Pancreas (tissue), 10 donors: ENCODE data around the gene ABCA6. TPM values are rescaled to one million over a fixed set of nuclear protein-coding genes. Genes with fewer than 3 reads are reported as not detected.
A peak's percentile ranks its signal among the peaks of the same experiment; 100 is the strongest.

ENCODE experiments used
- ATAC-seq, 4 donors: fragments of 200-7000 bp; cut with Tn5 transposase; one replicate each; pipeline versions ENCODE4 v1.8.0 to v1.9.1; 2020; ENCODE audit warnings: mild to moderate bottlenecking in 4 of 4, moderate library complexity in 4 of 4
- DNase-seq, 6 donors: peaks; one replicate each; pipeline ENCODE4 v3.0.0-alpha.2; 2020
- FAIRE-seq: peaks from 2 replicates; lab custom pipeline; 2012; peaks lifted over from hg19 to GRCh38; lab: Jason Lieb, UNC
- H3K27ac ChIP-seq, 4 donors: fragments of 200-600 bp; sonication (generic); 1 replicate in 3 of 4; 2 replicates in 1 of 4; pipeline versions ENCODE4 v1.5.0 to v1.8.0; 2020
- H3K27me3 ChIP-seq, 4 donors: fragments of 200-600 bp; one replicate each; pipeline ENCODE4 v1.8.0; 2021
- H3K36me3 ChIP-seq, 3 donors: fragments of 200-600 bp; sonication (generic) in 1 of 3; one replicate each; pipeline versions ENCODE4 v1.5.0 to v1.8.0; 2020 to 2021
- H3K4me1 ChIP-seq, 3 donors: fragments of 200-600 bp; one replicate each; pipeline ENCODE4 v1.8.0; 2021
- H3K4me3 ChIP-seq, 4 donors: fragments of 200-600 bp; sonication (generic) in 2 of 4; one replicate each; pipeline versions ENCODE4 v1.5.0 to v1.8.0; 2020 to 2021
- H3K9me3 ChIP-seq, 4 donors: fragments of 200-600 bp; one replicate each; pipeline ENCODE4 v1.8.0; 2021
- CTCF ChIP-seq, 4 donors: fragments of 200-600 bp; sonication (generic) in 3 of 4; IDR thresholded peaks; one replicate each; pipeline versions ENCODE4 v1.5.0 to v1.8.0; 2021; ENCODE audit warnings: antibody characterized with exemption in 4 of 4
- WGBS, 2 donors: extraction: QIAGEN DNeasy Blood & Tissue Kit; methylation state at CpG; one replicate each; pipeline ENCODE4 v1.1.7; 2013; 5-methylcytosine and 5-hydroxymethylcytosine counted together
- intact Hi-C, 3 donors: fragments of 100-400 bp; cut with DNase I; formaldehyde crosslinking; loops; one replicate each; pipeline versions ENCODE4 v1.11.1 to v1.14.2; 2022
- polyA plus RNA-seq, 2 donors: library from polyadenylated mRNA; stranded (reverse); fragments of 200-250 nt; gene quantifications; one replicate each; pipeline ENCODE4 v1.2.3, GENCODE V29; 2013
- total RNA-seq, 6 donors: library from RNA; stranded (reverse); fragmentation: NEBNext Ultra II Directional in 4 of 6; extraction: Animal tissue kit (Norgen Biotek cat#: 25700) in 4 of 6; gene quantifications; one replicate each; pipeline versions ENCODE4 v1.2.1 to v1.2.4, GENCODE V29; 2021 to 2023
- donor health status: healthy with polysubstance abuse.
- donor health status: DM: no; HTN: no; CAD: no; lungs with moderate emphysema.
- donor health status: DM: no; HTN: no; CAD: no.
- donor health status: control.
- donor health status: control.
- donor health status: Bipolar disorder and iron deficiency.
- donor health status: DM: yes; HTN: yes; CAD: no.
- donor health status: DM: no; HTN: no; CAD: no.
- donor health status: DM: no; HTN: no; CAD: no.
- donor health status: DM: yes; HTN: yes; CAD: no.

Gene ABCA6
- total and polyA plus RNA-seq, 8 donors = 0.85 to 11.0 (median 4.1) TPM

GRCh38 chr17:69143683-69144231, 2.1 kb upstream of the ABCA6 start:
- no peak overlapping the region for H3K27ac ChIP-seq
- intact Hi-C loops = no loop called here
- ATAC-seq = no peak
- TF ChIP-seq CTCF (IDR thresholded peaks at IDR 0.05) = no peak
- H3K4me1 ChIP-seq = peaks cover 0 to 13% (median 9%) of the 10 kb centered on the region in 3 donors
- no peaks in the 10 kb centered on the region for H3K9me3 ChIP-seq
- DNase-seq = no peak
- WGBS, 2 donors = 95 to 98% methylated on average over 3 of the region's 3 CpGs
- no peak overlapping the region for H3K4me3 ChIP-seq
- no peaks in the 10 kb centered on the region for H3K27me3 ChIP-seq
- no peaks in the 10 kb centered on the region for H3K36me3 ChIP-seq
- FAIRE-seq = no peak

- no peak for DNase-seq
- Histone ChIP-seq H3K9me3 (no peaks in the 10 kb centered on the region), H3K27me3 (no peaks in the 10 kb centered on the region), H3K36me3 (no peaks in the 10 kb centered on the region), H3K27ac (no peak overlapping the region), H3K4me3 (no peak overlapping the region), H3K4me1 (peaks cover 0 to 13% (median 9%) of the 10 kb centered on the region in 3 donors)
- ATAC-seq = no peak
- 91 to 94% methylated on average over 1 of the region's 1 CpG for WGBS, 2 donors
- FAIRE-seq = no peak
- intact Hi-C loops = no loop called here
- no peak for TF ChIP-seq CTCF (IDR thresholded peaks at IDR 0.05)
Measured at GRCh38 chr17:69143151-69143550, 1.5 kb upstream of the ABCA6 start.

GRCh38 chr17:69142175-69142802, 594 bp upstream of the ABCA6 start:
- Histone ChIP-seq H3K4me3 (no peak overlapping the region), H3K27me3 (no peaks in the 10 kb centered on the region), H3K4me1 (peaks cover 0 to 13% (median 9%) of the 10 kb centered on the region in 3 donors), H3K9me3 (no peaks in the 10 kb centered on the region), H3K27ac (peak overlapping the region in 2 of 4 donors; percentile 2 to 39), H3K36me3 (no peaks in the 10 kb centered on the region)
- no peak for DNase-seq
- 40 to 46% methylated on average over 3 of the region's 3 CpGs for WGBS, 2 donors
- TF ChIP-seq CTCF (IDR thresholded peaks at IDR 0.05) = no peak
- FAIRE-seq = no peak
- intact Hi-C loops = no loop called here
- ATAC-seq = peak; percentile 46 to 83 (median 82)

- WGBS, 2 donors = 80 to 85% methylated on average over 3 of the region's 3 CpGs
- intact Hi-C loops = no loop called here
Measured at GRCh38 chr17:69134112-69134511, 7.6 kb downstream of the ABCA6 start.

More at GRCh38 chr17:69134112-69134511, 7.6 kb downstream of the ABCA6 start:
- no peaks in the 10 kb centered on the region for H3K36me3 ChIP-seq
- H3K27ac ChIP-seq = no peak overlapping the region
- H3K27me3 ChIP-seq = no peaks in the 10 kb centered on the region
- FAIRE-seq = no peak
- H3K4me1 ChIP-seq = no peaks in the 10 kb centered on the region
- H3K4me3 ChIP-seq = no peak overlapping the region
- ATAC-seq = no peak
- no peaks in the 10 kb centered on the region for H3K9me3 ChIP-seq
- no peak for DNase-seq
- no peak for TF ChIP-seq CTCF (IDR thresholded peaks at IDR 0.05)
